ENCODE measurements around the gene HOOK1.
"Not testable (repeated sequence)": the region's sequence is repeated elsewhere in the genome, so short reads cannot be mapped to it uniquely, and the experiment has no call there.

Gene HOOK1

GRCh38 chr1:59827055-59827643, 12.4 kb downstream of the HOOK1 start:
- DNase-seq: no peak

- no peak for DNase-seq
These were observed 13.4 kb downstream of the HOOK1 start for GRCh38 chr1:59828160-59828559.

GRCh38 chr1:59831529-59831928, 16.8 kb downstream of the HOOK1 start:
- DNase-seq: no peak

- DNase-seq: no peak
These were observed 18.3 kb downstream of the HOOK1 start for GRCh38 chr1:59833022-59833421.

DNA sequence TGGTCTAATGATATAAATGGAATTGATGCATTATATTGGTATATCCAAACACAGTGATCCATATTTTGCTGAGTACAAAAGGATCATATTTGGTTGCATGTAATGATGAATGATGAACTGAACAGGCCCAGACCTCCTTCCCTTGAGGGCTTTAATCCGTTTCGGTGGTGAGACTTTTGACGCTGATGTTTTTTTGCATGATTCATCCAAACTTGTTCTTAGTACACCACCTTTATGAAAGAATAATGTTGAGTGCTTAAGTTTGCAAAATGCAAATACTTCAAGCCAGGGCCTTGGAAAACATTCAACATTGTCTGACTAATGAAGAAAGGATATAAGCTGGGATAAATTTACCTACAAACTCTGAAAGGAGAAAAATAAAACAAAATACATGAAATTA, 19.2 kb downstream of the HOOK1 start:
- DNase-seq: no peak

DNA sequence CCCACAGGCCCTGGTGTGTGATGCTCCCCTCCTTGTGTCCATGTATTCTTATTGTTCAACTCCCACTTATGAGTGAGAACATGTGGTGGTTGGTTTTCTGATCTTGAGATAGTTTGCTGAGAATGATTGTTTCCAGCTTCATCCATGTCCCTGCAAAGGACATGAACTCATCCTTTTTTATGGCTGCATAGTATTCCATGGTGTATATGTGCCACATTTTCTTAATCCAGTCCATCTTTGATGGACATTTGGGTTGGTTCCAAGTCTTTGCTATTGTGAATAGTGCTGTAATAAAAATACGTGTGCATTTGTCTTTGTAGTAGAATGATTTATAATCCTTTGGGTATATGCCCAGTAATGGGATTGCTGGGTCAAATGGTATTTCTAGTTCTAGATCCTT, 23.1 kb downstream of the HOOK1 start:
- DNase-seq: not testable (repeated sequence)

GRCh38 chr1:59845091-59845490, 30.3 kb downstream of the HOOK1 start:
- no peak for DNase-seq

DNA sequence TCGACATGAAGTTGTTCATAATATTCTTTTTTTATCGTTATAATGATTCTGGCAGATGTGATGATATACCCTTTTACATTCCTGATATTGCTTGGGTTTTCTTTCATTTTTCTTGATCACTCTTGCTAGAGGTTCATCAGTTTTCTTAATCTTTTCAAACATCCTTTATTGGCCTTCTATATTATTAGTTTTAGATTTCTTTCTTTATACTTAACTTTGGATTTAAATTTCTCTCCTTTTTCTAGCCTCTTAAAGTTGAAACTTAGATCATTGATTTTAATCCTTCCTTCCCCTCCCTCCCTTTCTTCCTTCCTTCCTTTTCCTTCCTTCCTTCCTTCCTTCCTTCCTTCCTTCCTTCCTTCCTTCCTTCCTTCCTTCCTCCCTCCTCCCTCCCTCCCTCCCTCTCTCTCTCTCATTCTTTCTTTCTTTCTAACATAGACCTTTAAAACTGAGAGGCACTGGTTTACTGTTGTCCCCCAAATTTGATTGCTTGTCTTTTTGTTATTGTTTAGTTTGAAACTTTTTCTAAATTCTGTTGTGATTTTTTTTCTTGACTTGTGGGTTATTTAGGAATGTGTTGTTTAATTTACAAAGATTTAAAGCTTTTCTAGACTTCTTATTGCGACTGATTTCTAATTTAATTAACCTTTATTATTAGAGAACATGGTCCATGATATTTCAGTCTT, 31.6 kb downstream of the HOOK1 start:
- DNase-seq: no peak

DNA sequence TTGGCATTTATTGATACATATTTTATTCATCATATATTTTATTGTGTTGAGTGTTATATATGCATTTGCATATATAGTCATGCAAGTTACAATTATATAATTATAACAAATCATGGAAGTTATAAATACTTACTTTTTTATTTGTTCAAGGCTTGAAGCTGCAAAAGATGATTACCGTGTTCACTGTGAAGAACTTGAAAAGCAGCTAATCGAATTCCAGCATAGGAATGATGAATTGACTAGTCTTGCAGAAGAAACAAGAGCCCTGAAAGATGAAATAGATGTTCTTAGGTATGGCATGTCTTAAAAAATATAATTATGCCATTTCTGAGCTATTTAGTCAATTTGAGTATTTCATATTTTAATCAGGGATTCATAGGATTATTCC, 32.1 kb downstream of the HOOK1 start:
- no peak for DNase-seq

DNA sequence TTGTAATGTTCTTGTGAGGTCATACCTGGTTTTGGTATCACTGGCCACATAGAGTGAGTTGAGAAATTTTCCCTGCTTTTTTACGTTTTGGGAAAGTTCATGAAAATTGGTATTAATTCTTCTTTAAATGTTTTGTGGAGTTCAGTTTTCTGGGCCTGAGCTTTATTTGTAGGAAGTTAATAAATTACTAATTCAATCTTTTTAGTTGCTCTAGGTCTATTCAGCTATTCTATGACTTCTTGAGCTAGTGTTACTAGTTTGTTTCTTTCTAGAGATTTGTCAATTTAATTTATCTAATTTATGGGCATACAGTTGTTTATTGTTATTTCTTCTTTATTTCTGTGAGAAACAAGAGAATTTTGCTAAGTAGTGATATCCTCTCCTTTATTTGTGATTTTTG, 37.4 kb downstream of the HOOK1 start:
- no peak for DNase-seq

GRCh38 chr1:59855297-59855696, 40.5 kb downstream of the HOOK1 start:
- DNase-seq: not testable (repeated sequence)

DNA sequence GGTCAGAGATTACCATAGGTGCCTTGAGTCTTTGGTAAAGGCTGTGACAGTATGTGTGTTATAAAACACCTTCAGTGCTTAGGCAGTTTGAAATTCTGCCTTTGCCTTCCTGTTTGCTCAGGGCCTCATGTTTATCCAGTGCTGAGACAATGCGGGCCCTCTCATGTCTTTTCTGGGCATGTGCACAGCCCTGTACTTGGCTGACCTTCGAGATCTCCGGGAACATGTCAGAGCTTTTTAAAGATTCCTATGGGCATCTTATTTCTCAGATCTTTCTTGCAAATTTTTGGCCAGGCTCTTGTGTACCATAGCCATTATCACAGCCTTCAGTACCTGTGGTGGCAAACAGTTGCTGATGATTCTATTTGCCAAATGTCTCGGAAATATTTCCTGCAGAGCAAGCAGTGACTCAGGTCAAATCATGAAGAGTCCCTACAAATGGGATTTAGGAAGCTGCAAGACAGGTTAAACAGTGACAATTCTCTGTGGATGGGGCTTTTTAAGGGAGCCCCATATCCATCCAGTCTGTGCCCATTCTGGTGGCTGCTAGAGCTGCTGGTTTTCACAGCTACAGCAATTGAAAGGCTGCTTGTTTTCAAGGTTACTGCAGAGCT, 42.1 kb downstream of the HOOK1 start:
- DNase-seq: no peak

GRCh38 chr1:59857679-59858354, 43.1 kb downstream of the HOOK1 start:
- DNase-seq: no peak

- no peak for DNase-seq
These were observed 51.7 kb downstream of the HOOK1 start for GRCh38 chr1:59866462-59866861.

DNA sequence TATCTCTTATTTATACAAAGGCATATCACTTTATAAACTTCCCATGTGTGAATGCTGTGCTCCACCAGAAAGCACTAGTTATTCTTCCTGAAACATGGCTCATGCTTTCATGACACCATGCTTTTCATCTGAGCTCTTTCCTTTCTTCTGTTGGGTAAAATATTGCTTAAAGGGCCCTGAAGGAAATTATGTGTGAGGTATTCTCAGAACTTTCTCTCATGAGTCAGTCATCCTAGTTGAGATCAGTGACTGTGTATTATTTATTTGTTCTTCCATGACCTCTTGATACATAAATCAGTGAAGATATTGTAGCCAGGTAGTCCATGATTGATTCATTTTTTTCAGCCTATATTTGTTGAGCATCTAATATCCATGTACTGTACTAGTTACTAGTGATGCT, 57.0 kb downstream of the HOOK1 start:
- no peak for DNase-seq

DNA sequence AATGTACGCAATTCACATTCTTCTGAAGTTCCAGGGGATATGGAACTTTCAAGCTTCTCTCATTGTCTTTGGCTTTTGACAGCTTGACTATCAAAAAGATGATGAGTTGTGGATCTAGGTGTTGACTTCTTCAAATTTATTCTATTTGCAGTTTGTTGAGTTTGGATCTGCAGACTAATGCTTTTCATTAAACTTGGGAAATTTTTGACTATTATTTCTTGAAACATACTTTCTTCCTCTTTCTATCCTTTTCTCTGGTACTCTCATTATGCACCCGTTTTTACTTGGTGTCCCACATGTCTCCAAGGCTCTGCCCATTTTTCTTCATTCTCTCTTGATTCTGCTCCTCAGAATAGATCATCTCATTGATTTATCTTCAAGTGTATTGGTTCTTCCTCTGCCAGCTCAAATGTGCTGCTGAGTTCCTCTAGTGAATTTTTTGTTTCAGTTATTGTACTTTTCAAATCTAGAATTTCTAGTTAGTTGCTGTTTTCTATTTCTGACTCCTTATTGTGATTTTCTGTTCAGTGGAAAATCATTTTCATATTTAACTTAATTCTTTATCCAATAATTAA, 62.4 kb downstream of the HOOK1 start:
- DNase-seq: no peak

- no peak for DNase-seq
These were observed 63.6 kb downstream of the HOOK1 start for GRCh38 chr1:59878370-59878769.

GRCh38 chr1:59879574-59879973, 64.8 kb downstream of the HOOK1 start:
- DNase-seq: no peak

- no peak for DNase-seq
These were observed 65.3 kb downstream of the HOOK1 start for GRCh38 chr1:59879996-59880505.

DNA sequence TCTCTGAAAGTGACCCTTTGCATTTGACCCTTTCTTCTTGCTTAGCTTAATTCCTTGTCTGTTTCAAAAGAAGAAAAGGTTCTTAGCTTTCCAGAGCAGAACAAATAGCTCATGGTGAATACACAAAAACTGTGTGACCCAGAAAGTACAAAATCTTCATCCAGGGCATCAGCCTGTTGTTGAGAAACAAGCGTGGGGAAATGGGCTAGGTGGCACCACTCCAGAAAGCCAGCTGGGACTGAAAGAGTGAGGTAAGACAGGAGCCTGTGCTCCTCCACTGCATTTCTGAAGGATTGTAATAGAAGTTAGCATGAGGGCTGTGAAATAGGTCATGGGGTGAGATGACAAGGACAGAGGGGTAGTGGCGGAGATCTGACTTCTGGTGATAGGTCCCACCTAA, 66.0 kb downstream of the HOOK1 start:
- DNase-seq: no peak

- DNase-seq: no peak
These were observed 70.5 kb downstream of the HOOK1 start for GRCh38 chr1:59885160-59885832.

- DNase-seq: no peak
These were observed 78.4 kb downstream of the HOOK1 start for GRCh38 chr1:59892841-59893811.

Data from GF-D8 (cell line).